NCI-H146 (cell line): Measurements from ENCODE around the gene MPV17.
"Not testable (repeated sequence)": the region's sequence is repeated elsewhere in the genome, so short reads cannot be mapped to it uniquely, and the experiment has no call there.

Experiments
- DNase-seq: peaks from one replicate; lab custom pipeline; 2025; lab: John Stamatoyannopoulos, UW

Gene MPV17

GRCh38 chr2:27298391-27299080, 24.4 kb downstream of the MPV17 start:
- no peak for DNase-seq

DNA sequence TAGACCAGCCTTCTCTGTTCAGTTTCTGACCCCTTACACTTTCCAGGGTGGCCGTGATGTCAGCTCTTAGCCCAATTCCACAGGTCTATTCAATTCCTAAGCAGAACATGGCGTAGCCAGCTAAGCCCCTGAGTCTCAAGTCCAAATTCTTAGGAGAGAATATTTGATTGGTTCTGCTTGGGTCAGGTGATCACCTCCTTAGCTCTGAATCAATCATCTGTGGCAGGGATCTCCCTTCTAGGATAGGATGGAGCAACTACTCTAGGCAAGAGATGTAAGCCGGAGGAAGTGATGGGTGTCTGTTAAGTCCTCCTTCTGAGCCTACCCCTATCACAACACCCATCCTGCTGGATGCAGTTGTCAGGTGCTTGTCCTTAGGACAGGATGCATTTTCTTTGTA, 25.7 kb downstream of the MPV17 start:
- DNase-seq: no peak

GRCh38 chr2:27296481-27296880, 26.4 kb downstream of the MPV17 start:
- no peak for DNase-seq

DNA sequence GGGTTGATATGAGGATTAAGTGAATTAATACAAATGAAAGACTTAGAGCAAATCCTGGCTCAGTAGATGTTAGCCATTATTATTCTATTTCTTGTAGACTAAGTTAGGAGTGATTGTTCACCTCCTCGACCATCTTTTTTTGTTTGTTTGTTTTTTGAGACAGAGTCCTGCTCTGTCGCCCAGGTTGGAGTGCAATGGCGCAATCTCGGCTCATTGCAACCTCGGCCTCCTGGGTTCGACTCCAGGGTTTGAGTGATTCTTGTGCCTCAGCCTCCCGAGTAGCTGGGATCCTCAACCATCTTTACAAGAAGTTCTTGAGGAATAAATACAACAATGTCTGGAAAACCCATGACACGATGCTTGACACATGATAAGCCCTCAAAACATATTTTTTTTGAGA, 28.0 kb downstream of the MPV17 start:
- DNase-seq: no peak

DNA sequence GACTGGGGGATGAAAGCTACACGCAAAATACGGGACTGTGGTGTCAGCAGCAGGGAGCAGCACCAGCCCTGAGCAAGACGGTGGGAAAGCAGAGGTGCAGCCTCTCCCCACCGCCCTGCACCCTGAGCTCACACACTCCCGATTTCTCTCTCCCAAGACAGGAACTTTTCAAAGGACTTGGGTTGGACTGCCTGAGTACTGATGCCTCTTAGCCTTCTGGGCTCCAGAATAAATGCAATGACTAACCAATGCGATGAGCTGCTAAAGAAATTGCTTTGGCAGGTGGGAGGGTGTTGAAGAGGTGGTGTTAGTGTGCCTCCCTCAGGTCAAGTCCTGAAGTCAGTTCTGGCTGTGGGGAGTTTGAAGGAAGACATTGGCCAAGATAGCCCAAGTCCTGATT, 31.0 kb downstream of the MPV17 start:
- no peak for DNase-seq

- no peak for DNase-seq
Observed at GRCh38 chr2:27290549-27290948, 32.3 kb downstream of the MPV17 start.

DNA sequence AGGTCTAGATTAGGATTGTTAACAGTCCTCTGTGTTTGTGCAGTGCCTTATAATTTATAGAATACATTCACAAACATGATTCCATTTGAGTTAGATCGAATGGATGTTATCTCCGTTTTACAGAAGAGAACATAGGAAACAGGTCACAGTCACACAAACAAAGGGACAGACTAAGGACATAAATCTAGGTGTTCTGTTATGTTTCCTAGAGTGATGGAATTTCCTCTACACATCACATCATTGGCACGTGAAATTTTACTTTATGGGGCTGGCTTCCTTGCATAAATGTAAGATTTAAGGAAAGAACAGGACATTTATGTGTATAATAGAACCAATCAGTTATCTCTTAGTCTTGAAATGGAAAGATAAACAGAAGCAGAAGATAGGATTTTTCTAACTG, 34.3 kb downstream of the MPV17 start:
- DNase-seq: no peak

DNA sequence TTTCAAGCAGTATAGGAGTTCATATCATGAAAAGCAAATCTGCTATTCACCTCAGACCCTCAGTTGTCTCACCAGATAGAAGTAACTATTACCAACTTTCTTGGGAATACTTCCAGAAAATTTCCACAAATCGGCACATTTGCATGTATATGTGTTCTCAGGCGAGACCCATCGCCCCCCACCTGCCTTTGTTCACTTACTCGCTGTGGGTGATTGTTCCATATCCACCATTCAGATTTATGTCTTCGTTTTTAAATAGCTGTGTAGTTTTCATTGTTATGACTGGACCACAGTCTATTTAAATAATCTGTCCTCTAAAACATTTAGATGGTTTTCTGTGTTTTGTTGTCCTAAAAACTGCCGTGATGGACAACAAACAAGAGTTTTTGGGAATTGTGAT, 37.4 kb downstream of the MPV17 start:
- DNase-seq: no peak

DNA sequence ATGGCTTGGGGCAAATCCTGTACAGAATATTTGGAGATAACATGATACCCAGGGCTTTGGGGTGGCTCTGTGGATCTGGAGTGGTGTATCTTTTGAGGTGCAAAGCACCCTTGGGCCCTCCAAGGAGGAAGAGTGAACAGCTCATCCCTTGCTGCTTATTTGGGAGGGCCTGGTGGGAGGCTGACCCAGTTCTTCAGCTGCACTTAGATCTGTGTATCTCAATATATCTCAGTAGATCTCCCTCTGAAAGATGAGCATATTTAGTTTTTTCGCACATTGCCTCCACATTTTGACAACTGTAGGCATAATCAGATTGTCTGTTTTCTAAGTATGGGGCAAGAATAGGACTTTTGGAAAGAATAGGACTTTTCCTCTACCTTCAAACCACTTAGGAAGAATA, 37.9 kb downstream of the MPV17 start:
- no peak for DNase-seq

DNA sequence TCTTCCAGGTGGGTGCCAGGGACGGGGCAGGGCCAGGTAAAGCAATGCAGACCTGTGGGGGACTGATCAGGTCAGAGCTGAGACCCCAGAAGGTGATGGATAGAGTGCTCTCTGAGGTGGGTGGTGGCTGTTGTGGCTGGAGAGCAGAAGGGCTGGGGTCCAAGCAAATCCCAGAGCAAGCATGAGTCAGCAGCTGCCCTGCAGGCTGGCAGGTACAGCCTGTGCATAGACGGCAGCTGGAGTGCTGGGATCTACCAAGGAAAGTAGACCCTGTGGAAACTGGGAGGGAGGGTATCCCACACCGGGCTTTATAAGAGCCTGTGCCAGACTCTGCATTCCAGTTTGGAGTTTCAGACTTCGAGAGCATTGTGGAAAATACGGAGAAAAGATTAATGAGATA, 40.0 kb downstream of the MPV17 start:
- DNase-seq: no peak

- no peak for DNase-seq
Observed at GRCh38 chr2:27281855-27282559, 40.9 kb downstream of the MPV17 start, which contains the start of gene TRIM54. TSS of gene TRIM54 (plus strand) at chr2:27282429. CDS start at chr2:27282732, 303 bp downstream.

GRCh38 chr2:27281442-27281841, 41.5 kb downstream of the MPV17 start:
- no peak for DNase-seq

GRCh38 chr2:27280826-27281225, 42.1 kb downstream of the MPV17 start:
- DNase-seq: no peak

GRCh38 chr2:27278010-27278409, 44.9 kb downstream of the MPV17 start:
- no peak for DNase-seq

DNA sequence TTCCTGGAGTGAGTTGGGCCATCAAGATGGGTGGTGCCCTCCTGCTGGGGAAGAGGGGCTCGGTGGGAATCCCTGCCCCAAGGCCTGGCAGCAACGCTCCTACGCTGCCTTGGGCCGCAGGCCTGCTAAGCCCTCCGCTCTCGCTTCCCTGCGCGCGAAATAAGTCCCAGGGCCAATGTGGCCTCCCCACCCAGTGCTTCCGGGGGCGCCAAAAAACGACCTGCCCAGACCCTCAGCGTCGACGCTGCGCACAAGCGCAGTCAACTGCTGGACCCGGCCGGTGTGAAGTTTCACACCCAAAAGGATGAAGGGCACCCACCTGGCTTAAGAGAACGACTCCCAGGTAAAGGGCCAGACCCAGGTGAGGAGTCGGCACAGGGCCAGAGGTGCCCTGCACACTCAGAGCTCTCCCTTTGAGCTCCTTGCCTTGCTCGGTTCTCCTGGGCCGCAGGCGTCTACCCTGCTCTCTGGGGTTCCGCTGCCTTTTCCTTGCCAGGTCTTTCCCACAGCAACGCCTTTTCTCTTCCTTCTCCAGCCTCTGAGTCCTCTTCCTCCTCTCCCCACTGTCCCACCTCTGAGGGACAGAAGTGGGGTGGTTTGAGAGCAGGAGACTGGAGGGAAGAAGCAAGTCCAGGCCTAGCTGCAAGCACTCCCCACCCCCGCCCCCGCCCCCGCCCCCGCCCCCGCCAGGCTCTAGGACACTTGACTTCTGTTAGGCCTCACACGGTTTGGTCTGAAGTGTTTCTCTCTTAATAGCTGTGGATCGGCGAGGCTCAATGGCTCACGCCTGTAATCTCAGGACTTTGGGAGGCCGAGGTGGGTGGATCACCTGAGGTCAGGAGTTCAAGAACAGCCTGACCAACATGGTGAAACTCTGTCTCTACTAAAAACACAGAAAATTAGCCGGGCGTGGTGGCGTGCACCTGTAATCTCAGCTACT, 47.4 kb downstream of the MPV17 start, which contains the start of gene DNAJC5G:
Gene DNAJC5G, plus strand, starts transcription at position 223 of the 940 bp plus-strand sequence. CDS start 1,296 bp downstream, outside the sequence.
- DNase-seq: no peak

DNA sequence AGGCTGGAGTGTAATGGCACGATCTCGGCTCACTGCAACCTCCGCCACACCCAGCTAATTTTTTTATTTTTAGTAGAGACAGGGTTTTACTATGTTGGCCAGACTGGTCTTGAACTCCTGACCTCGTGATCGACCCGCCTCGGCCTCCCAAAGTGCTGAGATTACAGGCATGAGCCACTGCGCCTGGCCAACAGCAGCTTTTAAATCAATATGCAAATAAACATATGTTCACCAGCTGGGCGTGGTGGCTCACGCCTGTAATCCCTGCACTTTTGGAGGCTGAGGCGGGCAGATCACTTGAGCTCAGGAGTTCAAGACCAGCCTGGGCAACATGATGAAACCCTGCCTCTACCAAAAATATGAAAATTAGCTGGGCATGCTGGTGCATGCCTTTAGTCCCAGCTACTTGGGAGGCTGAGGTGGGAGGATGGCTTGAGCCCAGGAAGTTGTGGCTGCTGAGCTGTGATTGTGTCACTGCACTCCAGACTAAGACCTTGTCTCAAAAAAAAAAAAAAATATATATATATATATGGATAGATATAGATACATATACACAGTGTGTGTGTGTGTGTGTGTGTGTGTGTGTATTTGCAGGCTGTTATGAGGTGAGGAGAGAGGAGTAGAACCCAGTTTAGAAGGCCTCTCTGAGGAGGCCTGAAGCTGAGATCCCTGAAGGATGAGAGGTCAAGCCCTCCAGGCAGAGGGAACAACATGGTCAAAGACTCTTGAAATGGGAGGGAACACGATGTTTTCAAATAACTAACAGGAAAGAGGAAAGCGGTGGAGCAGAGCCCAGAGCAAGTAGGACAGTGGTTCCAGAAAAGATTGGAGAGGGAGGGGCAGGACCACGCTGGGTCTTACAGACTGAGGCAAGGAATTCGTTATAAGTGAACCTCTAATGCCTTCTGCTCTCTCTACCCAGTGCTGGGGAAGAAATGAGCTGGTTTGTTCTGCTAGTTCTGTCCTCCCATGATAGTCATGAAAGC, 50.1 kb downstream of the MPV17 start:
- not testable (repeated sequence) for DNase-seq

DNA sequence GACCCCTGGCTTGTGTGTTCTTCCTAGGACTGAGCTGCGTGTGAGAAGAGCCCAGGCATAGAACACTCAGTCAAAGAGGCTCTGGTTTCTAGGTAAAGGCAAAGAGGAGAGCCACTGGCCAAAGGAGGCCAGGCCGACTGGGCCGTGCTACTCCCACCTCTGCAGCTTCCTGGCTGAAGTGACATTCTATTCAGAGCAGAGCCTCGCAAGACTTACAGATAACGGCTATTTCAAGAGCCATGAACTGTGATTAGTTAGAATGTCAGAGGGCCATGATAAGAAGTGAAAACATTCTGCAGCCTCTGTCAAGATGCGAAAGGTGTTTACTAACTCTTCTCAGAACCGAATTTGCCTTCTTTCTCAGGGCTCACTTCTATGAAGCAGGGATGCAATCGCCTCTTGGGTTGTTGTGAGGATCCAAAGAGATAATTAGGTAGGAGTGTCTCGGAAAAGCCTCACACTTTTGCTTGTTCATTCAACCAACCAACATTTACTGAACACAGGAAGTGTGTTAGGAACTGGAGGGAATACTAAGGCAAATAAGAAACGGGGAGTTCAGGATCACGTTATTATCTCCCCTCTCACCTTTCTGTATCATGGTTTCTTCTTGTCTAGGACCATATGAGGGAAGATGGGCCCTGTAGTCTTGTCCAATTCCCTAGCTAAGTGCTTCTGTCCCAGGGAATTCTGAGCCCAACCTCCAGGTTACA, 51.1 kb downstream of the MPV17 start:
- DNase-seq: no peak

GRCh38 chr2:27270670-27271069, 52.2 kb downstream of the MPV17 start:
- no peak for DNase-seq

DNA sequence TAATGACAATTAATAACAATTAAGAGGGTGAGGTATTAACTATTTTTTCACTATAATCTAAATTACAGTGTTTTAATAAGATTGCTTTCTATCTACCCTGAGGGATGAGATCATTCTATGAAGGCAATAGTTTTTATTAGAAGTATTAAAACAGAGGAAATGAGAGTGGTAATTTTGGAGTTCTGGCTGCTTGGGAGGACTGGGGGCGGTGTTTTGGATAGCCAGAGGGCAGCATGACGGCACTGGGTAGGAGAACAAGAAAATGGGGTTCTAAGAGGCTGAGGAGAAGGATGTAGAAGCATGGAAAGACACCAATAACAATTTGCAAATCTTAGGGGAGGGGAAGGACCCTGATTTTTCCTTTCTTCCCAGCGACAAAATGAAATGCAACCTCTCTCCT, 52.8 kb downstream of the MPV17 start:
- DNase-seq: no peak

DNA sequence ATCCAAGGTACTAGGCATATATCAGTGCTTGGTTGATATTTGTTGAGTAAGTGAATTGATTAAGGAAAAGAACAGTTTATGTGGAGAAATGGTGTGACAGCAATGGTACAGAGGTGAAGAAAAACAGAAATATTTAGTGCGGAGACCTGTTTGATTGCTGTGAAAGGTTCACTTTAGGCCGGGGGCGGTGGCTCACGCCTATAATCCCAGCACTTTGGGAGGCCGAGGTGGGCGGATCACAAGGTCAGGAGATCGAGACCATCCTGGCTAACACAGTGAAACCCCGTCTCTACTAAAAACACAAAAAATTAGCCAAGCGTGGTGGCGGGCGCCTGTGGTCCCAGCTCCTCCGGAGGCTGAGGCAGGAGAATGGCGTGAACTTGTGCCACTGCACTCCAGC, 54.6 kb downstream of the MPV17 start:
- DNase-seq: not testable (repeated sequence)

DNA sequence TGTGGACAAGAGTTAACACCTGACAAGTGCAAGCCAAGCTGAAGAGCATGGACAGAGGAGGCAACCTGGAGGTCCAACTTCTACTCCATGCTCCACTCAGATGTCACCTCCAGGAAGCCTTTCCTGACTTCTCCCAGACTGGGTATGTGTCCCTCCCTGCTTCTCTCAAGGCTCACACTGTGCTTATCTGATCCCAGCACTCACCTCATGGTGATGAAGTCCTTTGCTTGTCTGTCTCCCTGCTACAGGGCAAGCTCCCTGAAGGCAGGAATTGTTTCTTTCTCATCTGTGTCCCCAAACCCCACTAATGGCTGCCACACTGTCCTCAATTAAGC, 57.4 kb downstream of the MPV17 start:
- DNase-seq: no peak
